GM12874 (cell line): ENCODE data around the gene BAHCC1.

Source experiments
- TF ChIP-seq, protein P1 (sequence below): IDR thresholded peaks from 2 replicates; pipeline ENCODE4 v1.5.1; 2011; ENCODE audit warnings: low read depth, mild to moderate bottlenecking, control low read depth, low read length, moderate library complexity; ENCODE audit not compliant: insufficient read depth

BAHCC1 gene

DNA sequence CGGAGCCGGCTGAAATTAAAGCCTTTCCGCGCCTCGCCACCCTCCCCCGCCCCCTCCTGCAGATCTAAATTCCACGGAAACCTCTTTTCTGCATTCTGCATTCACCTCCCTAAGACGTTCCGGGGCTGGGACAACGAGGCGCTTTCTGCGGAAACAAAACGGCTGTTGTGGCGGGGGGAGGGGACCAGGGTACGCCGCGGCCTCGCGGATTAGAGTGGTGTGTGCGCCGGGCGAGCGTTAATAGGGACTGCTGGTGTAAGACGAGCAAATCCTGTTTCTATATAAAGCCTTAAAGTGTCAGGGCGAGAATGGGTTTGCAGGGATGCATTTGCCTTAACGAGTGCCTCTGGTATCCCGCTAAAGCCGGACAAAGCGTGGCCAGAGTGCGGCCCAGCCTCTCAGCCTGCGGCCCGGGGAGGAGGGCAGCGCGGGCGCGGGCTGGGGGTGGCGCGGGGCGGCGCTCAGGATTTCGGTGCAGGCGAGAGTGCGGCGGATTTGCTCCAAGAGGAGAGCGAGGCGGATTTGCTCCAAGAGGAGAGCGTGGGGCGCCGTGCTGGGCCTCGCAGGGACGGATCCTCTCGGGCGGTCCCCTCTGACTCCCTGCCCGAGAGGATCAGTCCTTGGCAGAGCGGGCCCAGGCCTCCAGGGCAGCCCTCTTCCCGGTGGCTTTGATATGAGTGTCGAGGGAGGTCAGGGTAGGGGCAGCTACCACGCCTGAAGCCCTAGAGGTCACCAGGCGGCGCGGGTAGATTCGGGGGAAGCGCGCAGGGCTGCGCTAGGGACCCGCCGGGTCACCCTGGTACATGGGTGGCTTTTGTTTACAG lies 5.1 kb downstream of the BAHCC1 start:
- TF ChIP-seq, protein P1, sequence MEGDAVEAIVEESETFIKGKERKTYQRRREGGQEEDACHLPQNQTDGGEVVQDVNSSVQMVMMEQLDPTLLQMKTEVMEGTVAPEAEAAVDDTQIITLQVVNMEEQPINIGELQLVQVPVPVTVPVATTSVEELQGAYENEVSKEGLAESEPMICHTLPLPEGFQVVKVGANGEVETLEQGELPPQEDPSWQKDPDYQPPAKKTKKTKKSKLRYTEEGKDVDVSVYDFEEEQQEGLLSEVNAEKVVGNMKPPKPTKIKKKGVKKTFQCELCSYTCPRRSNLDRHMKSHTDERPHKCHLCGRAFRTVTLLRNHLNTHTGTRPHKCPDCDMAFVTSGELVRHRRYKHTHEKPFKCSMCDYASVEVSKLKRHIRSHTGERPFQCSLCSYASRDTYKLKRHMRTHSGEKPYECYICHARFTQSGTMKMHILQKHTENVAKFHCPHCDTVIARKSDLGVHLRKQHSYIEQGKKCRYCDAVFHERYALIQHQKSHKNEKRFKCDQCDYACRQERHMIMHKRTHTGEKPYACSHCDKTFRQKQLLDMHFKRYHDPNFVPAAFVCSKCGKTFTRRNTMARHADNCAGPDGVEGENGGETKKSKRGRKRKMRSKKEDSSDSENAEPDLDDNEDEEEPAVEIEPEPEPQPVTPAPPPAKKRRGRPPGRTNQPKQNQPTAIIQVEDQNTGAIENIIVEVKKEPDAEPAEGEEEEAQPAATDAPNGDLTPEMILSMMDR, result no peak

DNA sequence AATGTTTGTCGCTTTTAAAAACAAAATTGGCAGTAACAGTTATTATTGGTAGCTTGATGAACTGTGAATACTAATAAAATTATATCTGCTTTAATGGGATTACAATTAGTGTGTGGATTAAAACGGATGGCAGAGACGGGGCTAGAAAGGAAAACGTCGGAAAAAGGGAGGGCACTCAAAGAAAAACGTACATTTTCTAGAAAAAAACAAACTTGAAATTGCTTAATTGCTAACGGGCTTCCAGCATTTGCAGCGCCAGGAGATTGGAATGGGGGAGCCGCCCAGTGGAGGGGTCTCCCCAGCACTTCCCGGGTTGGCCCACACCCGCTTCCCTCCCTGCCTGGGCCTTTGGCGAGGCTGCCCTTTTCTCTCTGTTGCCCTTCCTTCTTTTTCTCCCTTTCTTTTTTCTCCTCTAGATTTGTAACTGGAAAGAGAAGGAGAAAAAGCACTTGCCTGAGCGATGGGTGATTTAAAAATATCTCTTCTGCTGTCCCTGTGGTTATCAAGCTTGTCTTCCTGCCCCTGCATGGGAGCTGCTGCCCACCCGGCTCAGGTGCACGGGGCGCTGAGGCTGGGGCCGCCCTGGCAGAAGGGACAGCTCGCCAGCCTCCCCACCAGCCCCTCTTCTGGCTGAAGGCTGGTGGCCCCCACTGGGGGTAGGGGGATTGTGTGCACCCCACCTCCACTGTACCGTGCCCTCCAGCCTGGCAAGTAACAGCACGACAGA lies 5.9 kb downstream of the BAHCC1 start:
- TF ChIP-seq, protein P1, result no peak

DNA sequence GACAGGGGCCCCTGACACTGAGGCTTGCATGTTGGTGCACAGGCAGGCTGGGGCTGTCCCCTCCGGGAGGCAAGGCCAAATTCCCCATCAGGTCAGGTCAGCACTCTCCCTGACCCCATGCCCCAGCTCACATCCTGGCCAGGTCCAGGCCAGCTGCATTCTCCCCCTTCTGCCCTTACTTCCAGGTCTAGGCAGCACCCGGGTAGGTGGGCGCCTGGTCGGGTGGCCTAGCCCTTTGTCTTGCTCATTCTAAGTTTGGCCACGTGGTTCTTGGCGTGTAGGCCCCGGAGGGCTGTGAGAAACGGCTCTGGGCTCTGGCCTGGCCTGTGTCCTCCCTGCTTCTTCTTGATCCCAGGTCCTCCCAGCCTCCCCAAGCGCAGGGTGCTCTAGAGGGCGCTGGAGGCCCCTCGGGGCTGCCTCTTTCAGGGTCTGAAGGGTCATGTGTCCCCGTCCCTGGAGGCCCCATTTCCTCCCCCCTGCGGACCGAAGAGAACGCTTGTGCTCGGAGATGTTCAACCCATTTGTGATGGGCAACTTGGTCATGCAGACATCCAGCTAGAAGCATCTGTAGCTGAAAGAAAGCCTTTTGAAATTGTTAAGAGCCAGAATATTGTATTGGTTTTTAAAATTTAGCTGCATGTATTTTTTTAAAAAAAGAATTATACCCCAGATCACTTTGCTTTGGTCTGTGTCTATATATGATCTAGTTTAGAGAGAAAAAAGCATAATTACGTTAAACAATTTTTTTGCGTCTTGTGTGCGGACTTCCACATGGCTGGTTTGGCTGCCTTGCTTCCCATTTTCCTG lies 6.7 kb downstream of the BAHCC1 start:
- TF ChIP-seq, protein P1, result peak; percentile 34

- TF ChIP-seq, protein P1, result no peak
Observed at GRCh38 chr17:81402530-81402941, 7.3 kb downstream of the BAHCC1 start.

GRCh38 chr17:81402981-81403467 lies 7.8 kb downstream of the BAHCC1 start:
- TF ChIP-seq, protein P1, result no peak

DNA sequence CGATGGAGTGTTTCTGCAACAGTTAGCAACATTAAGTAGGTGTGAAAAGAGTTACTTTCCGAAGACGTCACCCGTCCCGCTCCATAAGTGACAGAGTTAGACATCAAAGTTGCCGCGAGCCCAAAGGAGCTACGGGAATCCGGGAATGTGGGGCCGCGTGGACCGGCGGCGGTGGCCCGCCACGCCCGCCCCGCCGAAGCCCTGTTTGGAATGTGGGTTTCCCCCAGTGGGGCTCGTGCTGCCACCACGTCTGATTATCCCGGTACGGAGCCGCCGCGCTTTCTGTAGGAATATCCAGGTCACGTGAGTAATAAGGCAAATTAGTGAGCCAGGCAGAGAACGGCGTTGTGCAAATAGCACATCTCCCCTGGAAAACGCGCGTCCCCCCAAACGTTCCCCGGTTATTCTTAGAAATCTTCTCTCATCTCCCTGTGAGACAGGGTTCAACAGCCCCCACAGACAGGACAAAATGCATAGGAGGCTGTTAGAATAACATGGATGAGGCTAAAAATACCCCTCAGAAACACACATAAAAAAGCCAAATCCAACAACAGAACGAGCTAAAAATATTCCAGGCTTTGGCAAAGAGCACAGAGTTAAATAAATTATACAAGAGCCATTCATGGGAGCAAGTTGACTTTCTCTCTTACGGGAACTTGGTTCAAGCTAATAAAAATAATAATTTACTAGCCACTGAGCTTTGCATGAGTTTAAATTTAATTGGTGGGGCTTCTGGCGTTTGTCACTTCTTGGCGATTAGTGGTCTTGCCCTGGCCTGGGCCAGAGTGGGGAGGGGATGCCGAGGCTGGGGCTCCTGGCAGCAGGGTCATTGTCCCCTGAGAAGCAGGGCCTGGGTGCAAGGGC lies 8.6 kb downstream of the BAHCC1 start:
- TF ChIP-seq, protein P1, result no peak
